HG03045 (cell line): Measurements from ENCODE around the gene NOSIP.
A peak's percentile ranks its signal among the peaks of the same experiment; 100 is the strongest.

Source experiments
- ATAC-seq: cut with Tn5 transposase; IDR thresholded peaks from one replicate; pipeline ENCODE4 v1.9.1; 2021; ENCODE audit warnings: mild to moderate bottlenecking, moderate library complexity; ENCODE audit not compliant: unreplicated experiment

The NOSIP gene

GRCh38 chr19:49594993-49595818 lies 14.8 kb upstream of the NOSIP start:
- no peak for ATAC-seq

- ATAC-seq: no peak
Observed at GRCh38 chr19:49594157-49594992, 14.0 kb upstream of the NOSIP start.

GRCh38 chr19:49593233-49594113 lies 13.1 kb upstream of the NOSIP start:
- peak; percentile 49 for ATAC-seq

GRCh38 chr19:49592486-49593232 lies 12.3 kb upstream of the NOSIP start:
- ATAC-seq: no peak

GRCh38 chr19:49591731-49592485 lies 11.6 kb upstream of the NOSIP start:
- ATAC-seq: no peak

- ATAC-seq: no peak
Observed at GRCh38 chr19:49590971-49591730, 10.8 kb upstream of the NOSIP start, which contains the start of gene PRR12. PRR12 (plus strand) TSS chr19:49591182; CDS start chr19:49591655, 473 bp downstream.

- peak; percentile 61 for ATAC-seq
Observed at GRCh38 chr19:49590071-49590970, 10.0 kb upstream of the NOSIP start.

GRCh38 chr19:49589502-49589905 lies 9.1 kb upstream of the NOSIP start:
- no peak for ATAC-seq

GRCh38 chr19:49588365-49589122 lies 8.2 kb upstream of the NOSIP start:
- ATAC-seq: no peak

- no peak for ATAC-seq
Observed at GRCh38 chr19:49587227-49587626, 6.9 kb upstream of the NOSIP start.

- ATAC-seq: no peak
Observed at GRCh38 chr19:49585023-49585422, 4.7 kb upstream of the NOSIP start.

GRCh38 chr19:49583239-49583638 lies 2.9 kb upstream of the NOSIP start:
- no peak for ATAC-seq

GRCh38 chr19:49581007-49581508 lies 702 bp upstream of the NOSIP start, which contains the start of gene PRRG2:
PRRG2 (plus strand) TSS chr19:49581316; CDS start chr19:49583220, 1,904 bp downstream.
- no peak for ATAC-seq

- no peak for ATAC-seq
Observed at GRCh38 chr19:49579947-49580263, 451 bp downstream of the NOSIP start.

- ATAC-seq: no peak
Observed at GRCh38 chr19:49579193-49579592, 1.2 kb downstream of the NOSIP start.

- ATAC-seq: no peak
Observed at GRCh38 chr19:49574206-49574755, 6.1 kb downstream of the NOSIP start.

GRCh38 chr19:49573425-49573824 lies 6.9 kb downstream of the NOSIP start:
- no peak for ATAC-seq
